Stimulated activated CD4-positive, alpha-beta T cell treated with anti-CD3 and anti-CD28 coated beads, Interleukin-1b, Interleukin-23, amount 100 ng/mL, for 1 hour (primary cell): ENCODE data around the gene KLHL42.
"Not testable (repeated sequence)": the region's sequence is repeated elsewhere in the genome, so short reads cannot be mapped to it uniquely, and the experiment has no call there.

Source experiments
- DNase-seq, 2 donors: peaks; one replicate each; pipeline ENCODE4 v3.0.0-alpha.2; 2020; ENCODE audit warnings: low read depth in 2 of 2

KLHL42 gene

GRCh38 chr12:27817766-27818165 is 37.7 kb downstream of the KLHL42 start:
- no peak for DNase-seq

- no peak for DNase-seq
Measured at GRCh38 chr12:27818401-27818918, 38.4 kb downstream of the KLHL42 start.

GRCh38 chr12:27820564-27820963 is 40.5 kb downstream of the KLHL42 start:
- DNase-seq = no peak

DNA sequence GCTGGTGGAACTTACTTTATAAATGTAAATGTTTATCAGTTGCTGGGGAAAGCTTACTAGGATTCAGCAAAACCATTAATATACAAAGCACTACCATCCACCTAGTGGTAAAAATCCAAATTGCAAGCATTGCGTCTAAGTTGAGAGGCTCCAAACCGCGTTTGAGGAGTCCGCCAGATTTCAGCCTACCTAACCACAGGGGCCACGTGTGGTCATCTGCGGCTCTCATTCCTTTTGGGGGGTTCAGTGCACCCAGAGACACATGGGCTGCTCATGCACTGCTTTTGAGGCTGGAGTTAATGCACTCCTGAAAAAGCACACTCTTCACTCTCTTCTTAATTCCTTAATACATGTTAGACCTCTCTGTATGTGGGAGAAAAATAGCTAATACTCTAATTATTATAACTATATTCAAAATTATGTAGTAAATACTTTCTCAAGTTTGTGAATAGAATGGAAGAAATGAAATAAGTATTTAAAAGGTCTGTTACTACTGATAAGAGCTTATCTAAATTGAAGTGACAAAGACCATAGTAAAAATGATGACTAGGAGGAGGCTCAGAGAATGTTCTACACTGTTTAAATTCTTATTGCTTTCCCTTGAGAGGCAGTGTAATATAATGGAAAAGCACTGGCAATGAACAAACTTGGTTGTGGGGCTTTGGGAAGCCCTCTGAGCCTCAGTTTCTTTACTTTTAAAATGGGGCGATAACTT is 41.4 kb downstream of the KLHL42 start:
- DNase-seq = no peak

GRCh38 chr12:27822076-27822712 is 42.2 kb downstream of the KLHL42 start:
- peak; percentile 30 to 46 for DNase-seq

- no peak for DNase-seq
Measured at GRCh38 chr12:27823038-27823437, 43.0 kb downstream of the KLHL42 start.

GRCh38 chr12:27824126-27824842 is 44.3 kb downstream of the KLHL42 start:
- DNase-seq = no peak

GRCh38 chr12:27826076-27826475 is 46.0 kb downstream of the KLHL42 start:
- no peak for DNase-seq

DNA sequence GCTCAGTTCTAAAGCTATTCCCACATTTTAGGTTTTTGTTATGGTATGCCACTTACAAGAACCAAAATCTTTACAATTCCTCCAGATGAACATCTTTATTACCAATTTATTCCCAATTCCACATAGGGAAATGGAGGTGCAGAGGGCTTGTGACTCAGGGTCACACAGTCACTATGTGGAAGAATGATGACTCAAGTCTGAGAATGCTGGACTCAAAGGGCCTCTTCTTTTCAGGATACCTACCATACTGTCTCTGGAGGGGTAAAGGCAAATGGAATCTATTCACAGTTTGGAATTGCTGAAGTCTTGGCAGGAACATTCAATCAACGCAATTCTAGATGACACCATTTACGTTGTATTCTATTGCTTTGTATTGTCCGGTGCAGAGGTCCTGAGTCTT is 48.2 kb downstream of the KLHL42 start:
- no peak for DNase-seq

GRCh38 chr12:27838543-27839185 is 58.6 kb downstream of the KLHL42 start:
- no peak for DNase-seq

- DNase-seq = no peak
Measured at GRCh38 chr12:27840229-27840999, 60.4 kb downstream of the KLHL42 start.

- no peak for DNase-seq
Measured at GRCh38 chr12:27841392-27841882, 61.4 kb downstream of the KLHL42 start.

- no peak for DNase-seq
Measured at GRCh38 chr12:27843714-27844245, 63.7 kb downstream of the KLHL42 start.

DNA sequence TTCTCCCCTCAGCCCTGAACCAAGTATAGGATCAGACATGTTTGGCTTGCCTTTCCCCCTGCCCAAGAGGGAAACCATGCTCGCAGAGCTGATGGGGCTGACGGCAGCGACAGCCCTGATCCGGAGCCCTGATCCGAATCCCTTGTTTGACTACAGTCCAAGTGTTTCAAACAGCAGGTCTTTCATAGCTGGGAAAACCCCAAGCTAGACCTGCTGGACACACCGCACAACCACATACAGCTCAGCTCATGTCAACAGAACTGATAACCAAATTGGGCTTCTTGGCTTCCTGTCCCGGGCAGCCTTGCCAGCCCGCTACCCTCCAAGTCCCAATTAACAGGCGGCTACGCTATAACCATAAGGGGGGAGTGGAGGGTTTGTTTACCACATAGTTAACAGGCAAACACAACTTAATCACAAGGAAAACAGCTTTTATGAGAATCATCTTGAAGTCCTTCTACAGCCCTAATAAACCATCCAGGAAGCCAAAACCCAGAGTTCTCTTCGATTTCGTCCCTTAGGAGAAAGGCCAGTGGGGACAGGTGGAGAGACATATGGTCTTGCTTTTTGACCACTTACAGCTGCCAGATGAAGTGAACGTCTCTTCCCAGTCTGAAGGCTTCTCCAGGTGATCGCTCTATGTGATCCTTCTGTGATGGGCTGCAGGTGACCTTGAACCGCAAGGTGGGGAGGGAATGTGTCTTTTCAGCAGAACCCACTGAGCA is 64.5 kb downstream of the KLHL42 start:
- no peak for DNase-seq

- no peak for DNase-seq
Measured at GRCh38 chr12:27845187-27845586, 65.2 kb downstream of the KLHL42 start.

DNA sequence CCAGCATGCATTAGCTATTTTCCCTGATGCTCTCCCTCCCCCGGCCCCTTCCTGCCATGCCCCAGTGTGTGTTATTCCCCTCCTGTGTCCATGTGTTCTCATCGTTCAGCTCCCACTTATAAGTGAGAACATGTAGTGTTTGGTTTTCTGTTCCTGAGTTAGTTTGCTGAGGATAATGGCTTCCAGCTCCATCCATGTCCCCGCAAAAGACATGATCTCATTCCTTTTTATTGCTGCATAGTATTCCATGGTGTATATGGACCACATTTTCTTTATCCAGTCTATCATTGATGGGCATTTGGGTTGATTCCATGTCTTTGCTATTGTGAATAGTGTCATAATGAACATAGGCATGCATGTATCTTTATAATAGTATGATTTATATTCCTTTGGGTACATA is 65.7 kb downstream of the KLHL42 start:
- DNase-seq = not testable (repeated sequence)

GRCh38 chr12:27847293-27847692 is 67.3 kb downstream of the KLHL42 start:
- DNase-seq = not testable (repeated sequence)

DNA sequence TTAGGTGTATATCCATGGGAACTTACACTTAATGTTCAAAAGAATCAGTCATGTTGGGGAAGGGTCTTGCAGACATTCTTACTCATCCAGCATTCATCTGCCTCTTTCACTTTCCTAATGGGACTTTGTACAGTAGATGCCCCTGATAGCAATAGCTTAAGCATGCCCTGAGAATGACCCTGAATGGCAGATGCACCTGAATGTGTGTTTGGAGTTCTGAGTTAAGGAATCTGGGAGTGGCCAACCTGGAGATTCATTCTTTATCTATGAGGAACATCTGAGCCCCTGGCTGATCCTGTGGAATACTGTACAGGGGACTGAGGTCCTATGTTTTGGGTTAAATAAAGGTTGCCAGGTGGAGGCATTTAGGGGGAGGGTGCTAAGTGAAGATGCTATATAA is 71.3 kb downstream of the KLHL42 start:
- DNase-seq = no peak

GRCh38 chr12:27852117-27852516 is 72.1 kb downstream of the KLHL42 start:
- DNase-seq = no peak
